ENCODE data around the gene COL6A2. TPM values are rescaled to one million over a fixed set of nuclear protein-coding genes. Genes with fewer than 3 reads are reported as not detected.
"Not testable (repeated sequence)": the region's sequence is repeated elsewhere in the genome, so short reads cannot be mapped to it uniquely, and the experiment has no call there.

COL6A2 gene
- total RNA-seq, 1 donor from 2014 or later, result 120 TPM

- no peak overlapping the region for H3K27ac Mint-ChIP-seq (ENCODE audit: unreplicated experiment)
- DNase-seq (ENCODE audit: low read depth) (no peak), FAIRE-seq (no peak)
- no peaks in the 10 kb centered on the region for H3K27me3 Mint-ChIP-seq (ENCODE audit: low read depth, unreplicated experiment)
- no peak overlapping the region for H3K4me3 ChIP-seq (ENCODE audit: insufficient read depth, low read depth, low read length)
- H2AFZ ChIP-seq (ENCODE audit: low read depth, low read length), result no peak overlapping the region
- H3K36me3 Mint-ChIP-seq (ENCODE audit: low read depth, unreplicated experiment), result no peaks in the 10 kb centered on the region
- no peak overlapping the region for H3K27ac ChIP-seq (ENCODE audit: low read depth, low read length)
- H4K20me1 ChIP-seq (ENCODE audit: insufficient read depth, low read length), result no peaks in the 10 kb centered on the region
- peaks cover 3% of the 10 kb centered on the region for H3K9me3 ChIP-seq (ENCODE audit: insufficient read depth, low read depth, low read length)
- H3K4me2 ChIP-seq (ENCODE audit: low read length), result no peak overlapping the region
- no peaks in the 10 kb centered on the region for H3K27me3 ChIP-seq (ENCODE audit: insufficient read depth, low read length)
- H3K4me3 Mint-ChIP-seq (ENCODE audit: unreplicated experiment), result no peak overlapping the region
- no peaks in the 10 kb centered on the region for H3K9me3 Mint-ChIP-seq (ENCODE audit: unreplicated experiment)
- H3K9ac ChIP-seq (ENCODE audit: low read length), result no peak overlapping the region
- TF ChIP-seq CTCF (IDR thresholded peaks at IDR 0.05; ENCODE audit: insufficient read depth, low read depth, low read length), result no peak
- no peak for TF ChIP-seq EZH2 (IDR thresholded peaks at IDR 0.05; ENCODE audit: insufficient read depth, low read length)
- H3K79me2 ChIP-seq (ENCODE audit: insufficient read depth, low read length), result no peaks in the 10 kb centered on the region
- H3K4me1 ChIP-seq (ENCODE audit: insufficient read depth, low read length), result peaks cover 5% of the 10 kb centered on the region
- no peaks in the 10 kb centered on the region for H3K36me3 ChIP-seq (ENCODE audit: insufficient read depth, low read length)
- H3K4me1 Mint-ChIP-seq (ENCODE audit: low read depth, unreplicated experiment), result peaks cover 4% of the 10 kb centered on the region
Observed at GRCh38 chr21:46146856-46147255, 48.9 kb downstream of the COL6A2 start.

- H3K4me3 Mint-ChIP-seq (ENCODE audit: unreplicated experiment); H3K27me3 Mint-ChIP-seq (ENCODE audit: low read depth, unreplicated experiment); H3K27ac Mint-ChIP-seq (ENCODE audit: unreplicated experiment); H3K9ac ChIP-seq (ENCODE audit: low read length); H3K79me2 ChIP-seq (ENCODE audit: insufficient read depth, low read length); H3K36me3 Mint-ChIP-seq (ENCODE audit: low read depth, unreplicated experiment); H3K4me3 ChIP-seq (ENCODE audit: insufficient read depth, low read depth, low read length); H3K4me1 ChIP-seq (ENCODE audit: insufficient read depth, low read length); H3K4me1 Mint-ChIP-seq (ENCODE audit: low read depth, unreplicated experiment); H3K9me3 Mint-ChIP-seq (ENCODE audit: unreplicated experiment); H3K4me2 ChIP-seq (ENCODE audit: low read length); H3K27ac ChIP-seq (ENCODE audit: low read depth, low read length); FAIRE-seq; H3K27me3 ChIP-seq (ENCODE audit: insufficient read depth, low read length); H3K36me3 ChIP-seq (ENCODE audit: insufficient read depth, low read length); DNase-seq (ENCODE audit: low read depth); H2AFZ ChIP-seq (ENCODE audit: low read depth, low read length); H4K20me1 ChIP-seq (ENCODE audit: insufficient read depth, low read length); H3K9me3 ChIP-seq (ENCODE audit: insufficient read depth, low read depth, low read length): not testable (repeated sequence)
- peak; percentile 38 for TF ChIP-seq CTCF (IDR thresholded peaks at IDR 0.05; ENCODE audit: insufficient read depth, low read depth, low read length)
Observed at GRCh38 chr21:46147429-46147828, 49.5 kb downstream of the COL6A2 start.

GRCh38 chr21:46148106-46148505 is 50.2 kb downstream of the COL6A2 start:
- Histone ChIP-seq H3K79me2 (ENCODE audit: insufficient read depth, low read length) (no peaks in the 10 kb centered on the region), H3K9ac (ENCODE audit: low read length) (no peak overlapping the region), H3K27ac (ENCODE audit: low read depth, low read length) (no peak overlapping the region), H3K9me3 (ENCODE audit: insufficient read depth, low read depth, low read length) (no peaks in the 10 kb centered on the region), H3K4me3 (ENCODE audit: insufficient read depth, low read depth, low read length) (no peak overlapping the region), H3K4me1 (ENCODE audit: insufficient read depth, low read length) (peaks cover 5% of the 10 kb centered on the region), H3K36me3 (ENCODE audit: insufficient read depth, low read length) (no peaks in the 10 kb centered on the region), H4K20me1 (ENCODE audit: insufficient read depth, low read length) (no peaks in the 10 kb centered on the region), H2AFZ (ENCODE audit: low read depth, low read length) (no peak overlapping the region), H3K4me2 (ENCODE audit: low read length) (no peak overlapping the region), H3K27me3 (ENCODE audit: insufficient read depth, low read length) (no peaks in the 10 kb centered on the region)
- DNase-seq (ENCODE audit: low read depth) (no peak), FAIRE-seq (no peak)
- Mint-ChIP-seq H3K9me3 (ENCODE audit: unreplicated experiment) (no peaks in the 10 kb centered on the region), H3K4me1 (ENCODE audit: low read depth, unreplicated experiment) (peaks cover 6% of the 10 kb centered on the region), H3K27ac (ENCODE audit: unreplicated experiment) (no peak overlapping the region), H3K36me3 (ENCODE audit: low read depth, unreplicated experiment) (no peaks in the 10 kb centered on the region), H3K27me3 (ENCODE audit: low read depth, unreplicated experiment) (no peaks in the 10 kb centered on the region), H3K4me3 (ENCODE audit: unreplicated experiment) (no peak overlapping the region)
- TF ChIP-seq EZH2 (IDR thresholded peaks at IDR 0.05; ENCODE audit: insufficient read depth, low read length) (no peak), CTCF (IDR thresholded peaks at IDR 0.05; ENCODE audit: insufficient read depth, low read depth, low read length) (no peak)

Data from astrocyte (in vitro differentiated cells and primary cell).